Mesendoderm (in vitro differentiated cells): ENCODE results near the gene ZNF771.

Source experiments
- DNase-seq: peaks from one replicate; pipeline ENCODE4 v3.0.0; 2013
- H2AK5ac ChIP-seq: 2 replicates; pipeline ENCODE4 v1.6.1; 2013; ENCODE audit warnings: low read length, inconsistent platforms
- H2BK120ac ChIP-seq: 2 replicates; pipeline ENCODE4 v1.6.1; 2013; ENCODE audit warnings: low read depth, mild to moderate bottlenecking, low read length, moderate library complexity, mixed read lengths
- H2BK15ac ChIP-seq: replicated peaks from 2 replicates; pipeline ENCODE4 v1.6.1; 2013; ENCODE audit warnings: low read depth, mild to moderate bottlenecking, moderate library complexity
- H2BK5ac ChIP-seq: 2 replicates; pipeline ENCODE4 v1.6.1; 2013; ENCODE audit warnings: low read length, inconsistent platforms
- H3K18ac ChIP-seq: 2 replicates; pipeline ENCODE4 v1.6.1; 2013; ENCODE audit warnings: mild to moderate bottlenecking, low read length, mixed read lengths
- H3K23ac ChIP-seq: one replicate; pipeline ENCODE4 v1.6.1; 2013; ENCODE audit warnings: low read length
- H3K27ac ChIP-seq: 2 replicates; pipeline ENCODE4 v1.5.1; 2013; ENCODE audit warnings: low read depth, mild to moderate bottlenecking, inconsistent platforms, low read length, moderate library complexity
- H3K27me3 ChIP-seq: 2 replicates; pipeline ENCODE4 v1.6.1; 2013; ENCODE audit warnings: low read length, control low read depth, mild to moderate bottlenecking, inconsistent platforms; ENCODE audit not compliant: insufficient read depth, poor library complexity
- H3K36me3 ChIP-seq: 2 replicates; pipeline ENCODE4 v1.6.1; 2013; ENCODE audit warnings: low read length, inconsistent platforms; ENCODE audit not compliant: control insufficient read depth, insufficient read depth
- H3K4ac ChIP-seq: one replicate; pipeline ENCODE4 v1.6.1; 2013; ENCODE audit warnings: low read depth, mild to moderate bottlenecking, low read length, moderate library complexity
- H3K4me1 ChIP-seq: 2 replicates; pipeline ENCODE4 v1.6.1; 2013; ENCODE audit warnings: low read depth, low read length, inconsistent platforms; ENCODE audit not compliant: control insufficient read depth
- H3K4me2 ChIP-seq: 2 replicates; pipeline ENCODE4 v1.6.1; 2013; ENCODE audit warnings: low read length
- H3K4me3 ChIP-seq: 2 replicates; pipeline ENCODE4 v1.5.1; 2013; ENCODE audit warnings: mild to moderate bottlenecking, low read length
- H3K56ac ChIP-seq: one replicate; pipeline ENCODE4 v1.6.1; 2013; ENCODE audit warnings: low read length
- H3K79me1 ChIP-seq: 2 replicates; pipeline ENCODE4 v1.6.1; 2013; ENCODE audit warnings: low read length, inconsistent platforms
- H3K79me2 ChIP-seq: 2 replicates; pipeline ENCODE4 v1.6.1; 2013; ENCODE audit warnings: mild to moderate bottlenecking, low read length; ENCODE audit not compliant: control insufficient read depth, insufficient read depth
- H3K9ac ChIP-seq: 2 replicates; pipeline ENCODE4 v1.6.1; 2013; ENCODE audit warnings: low read length, inconsistent platforms
- H4K5ac ChIP-seq: one replicate; pipeline ENCODE4 v1.6.1; 2013; ENCODE audit warnings: low read length
- H4K8ac ChIP-seq: one replicate; pipeline ENCODE4 v1.6.1; 2013; ENCODE audit warnings: low read depth, mild to moderate bottlenecking, control low read depth, low read length, moderate library complexity
- WGBS: extraction: QIAGEN DNeasy Blood & Tissue Kit; methylation state at CpG from one replicate; pipeline ENCODE4 v1.1.7; 2013; ENCODE audit warnings: low lambda C conversion rate, missing lambda C conversion rate; ENCODE audit not compliant: insufficient coverage; ENCODE audit errors: extremely low coverage; 5-methylcytosine and 5-hydroxymethylcytosine counted together

The ZNF771 gene

GRCh38 chr16:30372038-30372712 lies 35.2 kb upstream of the ZNF771 start:
- H3K4ac ChIP-seq: no peak overlapping the region
- WGBS: no CpG with 5 or more reads among the region's 6 CpGs
- DNase-seq: no peak
- H4K5ac ChIP-seq: no peak overlapping the region
- no peak overlapping the region for H2BK5ac ChIP-seq
- H3K56ac ChIP-seq: no peak overlapping the region
- H3K79me2 ChIP-seq: peaks cover 25% of the 10 kb centered on the region
- H3K36me3 ChIP-seq: no peaks in the 10 kb centered on the region
- no peak overlapping the region for H2BK15ac ChIP-seq
- H3K23ac ChIP-seq: no peak overlapping the region
- no peak overlapping the region for H2AK5ac ChIP-seq
- no peak overlapping the region for H3K18ac ChIP-seq
- H3K27ac ChIP-seq: no peak overlapping the region
- no peak overlapping the region for H3K4me3 ChIP-seq
- H2BK120ac ChIP-seq: no peak overlapping the region
- no peak overlapping the region for H4K8ac ChIP-seq
- H3K9ac ChIP-seq: no peak overlapping the region
- peaks cover 20% of the 10 kb centered on the region for H3K4me1 ChIP-seq
- H3K79me1 ChIP-seq: peaks cover 21% of the 10 kb centered on the region
- no peak overlapping the region for H3K4me2 ChIP-seq
- H3K27me3 ChIP-seq: no peaks in the 10 kb centered on the region

DNA sequence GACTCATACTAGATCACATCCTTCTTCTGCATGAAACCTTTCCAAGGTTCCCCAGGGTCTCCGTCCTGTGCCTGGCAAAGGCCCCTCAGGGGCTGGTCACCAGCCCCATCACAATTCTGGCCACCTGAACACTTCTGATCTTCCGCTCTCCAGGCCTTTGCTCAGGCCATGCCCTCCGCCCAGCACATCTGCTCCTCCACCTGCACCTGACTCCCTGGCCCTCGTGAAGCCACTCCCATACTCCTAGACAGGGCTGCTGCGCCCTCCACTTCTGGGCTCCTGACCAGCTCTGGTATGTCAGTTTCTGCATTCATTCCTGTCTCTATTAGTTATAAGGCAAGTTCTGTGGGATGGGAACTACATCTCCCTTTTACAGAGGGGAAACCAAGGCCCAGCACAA lies 34.7 kb upstream of the ZNF771 start:
- Histone ChIP-seq H3K79me2 (peaks cover 19% of the 10 kb centered on the region), H2BK120ac (no peak overlapping the region), H3K56ac (no peak overlapping the region), H2BK5ac (no peak overlapping the region), H3K18ac (no peak overlapping the region), H3K23ac (no peak overlapping the region), H2AK5ac (no peak overlapping the region), H3K79me1 (peaks cover 16% of the 10 kb centered on the region), H3K4me3 (no peak overlapping the region), H4K8ac (no peak overlapping the region), H3K27ac (no peak overlapping the region), H4K5ac (no peak overlapping the region), H3K27me3 (no peaks in the 10 kb centered on the region), H2BK15ac (no peak overlapping the region), H3K4me2 (no peak overlapping the region), H3K36me3 (no peaks in the 10 kb centered on the region), H3K4ac (no peak overlapping the region), H3K9ac (no peak overlapping the region), H3K4me1 (peaks cover 19% of the 10 kb centered on the region)
- WGBS: no CpG with 5 or more reads among the region's 5 CpGs
- DNase-seq: no peak

- H2BK120ac ChIP-seq: no peak within 1 kb of the TSS
- no peak within 1 kb of the TSS for H3K4me2 ChIP-seq
- H3K36me3 ChIP-seq: no peaks in the 10 kb centered on the region
- no peak within 1 kb of the TSS for H3K18ac ChIP-seq
- WGBS: no CpG with 5 or more reads among the region's 6 CpGs
- H4K8ac ChIP-seq: no peak within 1 kb of the TSS
- no peak within 1 kb of the TSS for H2AK5ac ChIP-seq
- H3K9ac ChIP-seq: no peak within 1 kb of the TSS
- H3K79me1 ChIP-seq: no peaks in the 10 kb centered on the region
- no peak within 1 kb of the TSS for H3K4ac ChIP-seq
- H3K79me2 ChIP-seq: peaks cover 1% of the 10 kb centered on the region
- no peak for DNase-seq
- no peak within 1 kb of the TSS for H2BK5ac ChIP-seq
- no peak within 1 kb of the TSS for H3K4me3 ChIP-seq
- no peak within 1 kb of the TSS for H3K23ac ChIP-seq
- H3K27ac ChIP-seq: no peak within 1 kb of the TSS
- no peak within 1 kb of the TSS for H4K5ac ChIP-seq
- no peaks in the 10 kb centered on the region for H3K27me3 ChIP-seq
- peak within 1 kb of the TSS; percentile 25 for H3K56ac ChIP-seq
- H3K4me1 ChIP-seq: peaks cover 6% of the 10 kb centered on the region
- H2BK15ac ChIP-seq: no peak within 1 kb of the TSS
These were observed 32.9 kb upstream of the ZNF771 start, which contains the start of gene MYL11 for GRCh38 chr16:30374538-30374937. Gene MYL11, plus strand, starts transcription at chr16:30374802. Its CDS starts 56 bp downstream, at chr16:30374858.

DNA sequence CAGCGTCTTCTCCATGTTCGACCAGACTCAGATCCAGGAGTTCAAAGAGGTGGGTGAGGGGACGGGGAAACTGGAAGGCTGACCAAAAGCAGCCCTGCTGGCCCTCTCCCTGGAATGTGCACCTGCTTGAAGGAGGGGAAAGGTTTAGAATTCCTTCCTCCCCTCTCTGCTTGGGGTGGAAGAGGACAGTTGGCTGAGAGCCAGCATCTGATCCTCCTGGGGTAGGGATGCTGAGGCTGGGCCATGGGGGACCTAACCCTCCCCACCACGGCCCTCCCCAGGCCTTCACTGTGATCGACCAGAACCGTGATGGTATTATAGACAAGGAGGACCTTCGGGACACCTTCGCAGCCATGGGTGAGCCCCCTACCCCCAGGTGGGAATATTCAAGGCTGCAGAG lies 31.5 kb upstream of the ZNF771 start:
- H3K4me1 ChIP-seq: peaks cover 6% of the 10 kb centered on the region
- no peaks in the 10 kb centered on the region for H3K79me2 ChIP-seq
- H2AK5ac ChIP-seq: no peak overlapping the region
- no peaks in the 10 kb centered on the region for H3K27me3 ChIP-seq
- H3K27ac ChIP-seq: no peak overlapping the region
- H2BK120ac ChIP-seq: no peak overlapping the region
- H3K56ac ChIP-seq: peak overlapping the region; percentile 25
- no peak overlapping the region for H4K8ac ChIP-seq
- H4K5ac ChIP-seq: no peak overlapping the region
- H3K9ac ChIP-seq: no peak overlapping the region
- H3K23ac ChIP-seq: no peak overlapping the region
- DNase-seq: no peak
- H3K4ac ChIP-seq: no peak overlapping the region
- H3K36me3 ChIP-seq: no peaks in the 10 kb centered on the region
- no peak overlapping the region for H3K18ac ChIP-seq
- WGBS: no CpG with 5 or more reads among the region's 8 CpGs
- no peak overlapping the region for H3K4me2 ChIP-seq
- H2BK15ac ChIP-seq: no peak overlapping the region
- H2BK5ac ChIP-seq: no peak overlapping the region
- no peak overlapping the region for H3K4me3 ChIP-seq
- no peaks in the 10 kb centered on the region for H3K79me1 ChIP-seq

GRCh38 chr16:30376461-30376902 lies 30.9 kb upstream of the ZNF771 start:
- Histone ChIP-seq H3K27me3 (no peaks in the 10 kb centered on the region), H3K36me3 (no peaks in the 10 kb centered on the region), H3K4me2 (no peak overlapping the region), H3K23ac (no peak overlapping the region), H2BK120ac (no peak overlapping the region), H4K5ac (no peak overlapping the region), H3K27ac (no peak overlapping the region), H3K4me3 (no peak overlapping the region), H3K18ac (no peak overlapping the region), H3K4ac (no peak overlapping the region), H2AK5ac (no peak overlapping the region), H3K79me2 (no peaks in the 10 kb centered on the region), H2BK15ac (no peak overlapping the region), H3K9ac (no peak overlapping the region), H3K79me1 (no peaks in the 10 kb centered on the region), H3K56ac (no peak overlapping the region), H3K4me1 (peaks cover 4% of the 10 kb centered on the region), H2BK5ac (no peak overlapping the region), H4K8ac (no peak overlapping the region)
- DNase-seq: no peak
- no CpG with 5 or more reads among the region's 8 CpGs for WGBS
